H1 (cell line): ENCODE data around the gene GRID1. TPM values are rescaled to one million over a fixed set of nuclear protein-coding genes. Genes with fewer than 3 reads are reported as not detected.

Experiments
- CTCF ChIA-PET: fragments of 300-600 bp; sonication (Branson Sonifier 250); formaldehyde crosslinking; loops from one replicate; lab custom pipeline; 2021; ENCODE audit not compliant: partially characterized antibody; lab: Charles Lee
- POLR2A ChIA-PET: fragments of 300-600 bp; sonication (Branson Sonifier 250); formaldehyde crosslinking; loops from one replicate; lab custom pipeline; 2021; ENCODE audit warnings: inconsistent platforms; ENCODE audit not compliant: partially characterized antibody; lab: Charles Lee
- DNase-seq, 2 experiments: peaks; one replicate each; pipeline versions ENCODE4 v3.0.0 to v3.0.0-alpha.2; 2010 to 2022; ENCODE audit warnings: low spot score in 2 of 2, low read depth in 1 of 2, mixed read lengths in 1 of 2
- FAIRE-seq: peaks from 2 replicates; lab custom pipeline; 2011; peaks lifted over from hg19 to GRCh38; lab: Jason Lieb, UNC
- H2AFZ ChIP-seq: 2 replicates; pipeline ENCODE4 v1.8.1; 2012; ENCODE audit warnings: low read length, inconsistent platforms
- H2AK5ac ChIP-seq: 2 replicates; pipeline ENCODE4 v1.6.1; 2013; ENCODE audit warnings: low read depth, low read length
- H2BK120ac ChIP-seq: replicated peaks from 2 replicates; pipeline ENCODE3; 2013; ENCODE audit warnings: low read depth, low read length, inconsistent platforms
- H2BK12ac ChIP-seq: 2 replicates; pipeline ENCODE4 v1.6.1; 2013; ENCODE audit warnings: low read depth, low read length
- H2BK15ac ChIP-seq: 2 replicates; pipeline ENCODE4 v1.6.1; 2013; ENCODE audit warnings: low read length
- H2BK20ac ChIP-seq: 2 replicates; pipeline ENCODE4 v1.6.1; 2013; ENCODE audit warnings: low read length
- H2BK5ac ChIP-seq: 2 replicates; pipeline ENCODE4 v1.6.1; 2013; ENCODE audit warnings: low read depth, low read length
- H3K14ac ChIP-seq: 2 replicates; pipeline ENCODE4 v1.6.1; 2013; ENCODE audit warnings: inconsistent platforms; ENCODE audit not compliant: insufficient read length
- H3K18ac ChIP-seq: 2 replicates; pipeline ENCODE4 v1.6.1; 2013; ENCODE audit warnings: low read length; ENCODE audit errors: extremely low read depth
- H3K23ac ChIP-seq: 2 replicates; pipeline ENCODE4 v1.6.1; 2013; ENCODE audit warnings: inconsistent platforms; ENCODE audit not compliant: insufficient read length
- H3K23me2 ChIP-seq: 2 replicates; pipeline ENCODE4 v1.6.1; 2013; ENCODE audit warnings: low read depth, low read length
- H3K27ac ChIP-seq: 2 replicates; pipeline ENCODE4 v1.6.1; 2011; ENCODE audit warnings: low read depth, low read length, inconsistent platforms
- H3K27me3 ChIP-seq, 4 experiments: replicated peaks in 1 of 4; 1 replicate in 1 of 4; 2 replicates in 3 of 4; pipeline versions ENCODE4 v1.6.1 to v1.8.1; 2011 to 2013; ENCODE audit warnings: low read length in 3 of 4, mild to moderate bottlenecking in 3 of 4, inconsistent platforms in 2 of 4, mixed read lengths in 2 of 4, moderate library complexity in 1 of 4; ENCODE audit not compliant: control insufficient read depth in 3 of 4, insufficient read depth in 3 of 4; ENCODE audit errors: extremely low read depth in 1 of 4
- H3K36me3 ChIP-seq, 4 experiments: 2 replicates each; pipeline versions ENCODE4 v1.6.1 to v1.8.1; 2011 to 2013; ENCODE audit warnings: mild to moderate bottlenecking in 4 of 4, low read length in 3 of 4, moderate library complexity in 2 of 4, control low read depth in 1 of 4, inconsistent platforms in 1 of 4; ENCODE audit not compliant: insufficient read depth in 4 of 4, control insufficient read depth in 2 of 4
- H3K4ac ChIP-seq: replicated peaks from 2 replicates; pipeline ENCODE3; 2013; ENCODE audit warnings: low read length, low read depth, mixed read lengths, inconsistent platforms; ENCODE audit not compliant: insufficient read length
- H3K4me1 ChIP-seq, 4 experiments: replicated peaks in 1 of 4; 1 replicate in 1 of 4; 2 replicates in 3 of 4; pipeline versions ENCODE4 v1.6.1 to v1.8.1; 2011 to 2013; ENCODE audit warnings: low read length in 3 of 4, inconsistent platforms in 2 of 4, mixed read lengths in 1 of 4; ENCODE audit not compliant: insufficient read depth in 4 of 4, control insufficient read depth in 3 of 4
- H3K4me2 ChIP-seq, 2 experiments: 2 replicates each; pipeline versions ENCODE4 v1.6.1 to v1.8.1; 2011 to 2013; ENCODE audit warnings: low read depth in 2 of 2, low read length in 2 of 2, control low read depth in 1 of 2, inconsistent platforms in 1 of 2, mild to moderate bottlenecking in 1 of 2; ENCODE audit not compliant: insufficient read depth in 1 of 2
- H3K4me3 ChIP-seq, 4 experiments: fragments of 200-600, 300-600 bp in 1 of 4; sonication (generic), shearing (Covaris generic), sonication (Bioruptor Twin) in 1 of 4; 2 replicates each; pipeline versions ENCODE4 v1.5.1 to v1.8.1; 2011 to 2016; ENCODE audit warnings: low read length in 4 of 4, low read depth in 3 of 4, control low read depth in 2 of 4, inconsistent platforms in 2 of 4, mild to moderate bottlenecking in 2 of 4, mixed read lengths in 1 of 4, moderate library complexity in 1 of 4; ENCODE audit not compliant: insufficient read depth in 2 of 4; ENCODE audit errors: extremely low read depth in 1 of 4
- H3K56ac ChIP-seq: replicated peaks from 2 replicates; pipeline ENCODE3; 2013; ENCODE audit warnings: low read depth, mild to moderate bottlenecking, mixed read lengths, low read length, inconsistent platforms; ENCODE audit not compliant: insufficient read length
- H3K79me1 ChIP-seq: 2 replicates; pipeline ENCODE4 v1.6.1; 2013; ENCODE audit warnings: low read depth, low read length, control low read depth
- H3K79me2 ChIP-seq, 2 experiments: 2 replicates each; pipeline versions ENCODE4 v1.6.1 to v1.8.1; 2012 to 2013; ENCODE audit warnings: low read length in 2 of 2, mild to moderate bottlenecking in 2 of 2, inconsistent platforms in 1 of 2; ENCODE audit not compliant: insufficient read depth in 2 of 2, control insufficient read depth in 1 of 2
- H3K9ac ChIP-seq, 4 experiments: replicated peaks in 1 of 4; 1 replicate in 1 of 4; 2 replicates in 3 of 4; pipeline versions ENCODE4 v1.6.1 to v1.8.1; 2011 to 2013; ENCODE audit warnings: low read depth in 3 of 4, low read length in 3 of 4, control low read depth in 2 of 4, mild to moderate bottlenecking in 2 of 4, moderate library complexity in 2 of 4, inconsistent platforms in 1 of 4; ENCODE audit errors: extremely low read depth in 1 of 4
- H3K9me3 ChIP-seq, 2 experiments: 2 replicates each; pipeline versions ENCODE4 v1.6.1 to v1.8.1; 2012 to 2013; ENCODE audit warnings: mild to moderate bottlenecking in 2 of 2, moderate library complexity in 2 of 2, control low read depth in 1 of 2, inconsistent platforms in 1 of 2, low read depth in 1 of 2, low read length in 1 of 2, mixed read lengths in 1 of 2; ENCODE audit not compliant: insufficient read depth in 2 of 2
- H4K20me1 ChIP-seq, 2 experiments: replicated peaks in 1 of 2; 2 replicates each; pipeline versions ENCODE3 to v1.8.1; 2011 to 2013; ENCODE audit warnings: inconsistent platforms in 2 of 2, low read length in 2 of 2, mild to moderate bottlenecking in 1 of 2; ENCODE audit not compliant: insufficient read depth in 2 of 2, control insufficient read depth in 1 of 2
- H4K5ac ChIP-seq: 2 replicates; pipeline ENCODE4 v1.6.1; 2013; ENCODE audit warnings: low read length, low read depth, mixed read lengths, inconsistent platforms; ENCODE audit not compliant: insufficient read length
- H4K8ac ChIP-seq: 2 replicates; pipeline ENCODE4 v1.8.0; 2013; ENCODE audit warnings: mild to moderate bottlenecking, moderate library complexity, low read length, inconsistent platforms; ENCODE audit not compliant: insufficient read depth; ENCODE audit errors: extremely low read depth
- H4K91ac ChIP-seq: replicated peaks from 2 replicates; pipeline ENCODE3; 2013; ENCODE audit warnings: low read length, mixed read lengths, inconsistent platforms; ENCODE audit not compliant: insufficient read length
- CHD2 ChIP-seq: IDR thresholded peaks from 2 replicates; pipeline ENCODE4 v1.6.1; 2012; ENCODE audit warnings: low read length, improper control_type of control experiment
- FOSL1 ChIP-seq: IDR thresholded peaks from 2 replicates; pipeline ENCODE4 v1.6.1; 2011; ENCODE audit warnings: mild to moderate bottlenecking, low read depth, low read length, moderate library complexity; ENCODE audit not compliant: insufficient read depth
- NRF1 ChIP-seq: IDR thresholded peaks from 2 replicates; pipeline ENCODE4 v1.6.1; 2011; ENCODE audit warnings: mild to moderate bottlenecking, low read depth, low read length, improper control_type of control experiment
- TAF7 ChIP-seq: optimal IDR thresholded peaks from 2 replicates; pipeline ENCODE3; 2011; ENCODE audit warnings: low read depth, mild to moderate bottlenecking, inconsistent platforms, low read length, moderate library complexity, borderline replicate concordance
- TCF12 ChIP-seq: IDR thresholded peaks from 2 replicates; pipeline ENCODE4 v1.6.1; 2011; ENCODE audit warnings: low read depth, mild to moderate bottlenecking, low read length
- WGBS, 2 experiments: shearing (Covaris generic) in 1 of 2; methylation state at CpG; one replicate each; pipeline versions ENCODE4 v1.1.6 to v1.1.7; 2013 to 2015; ENCODE audit warnings: low lambda C conversion rate in 2 of 2, mixed read lengths in 2 of 2, inconsistent platforms in 1 of 2, low coverage in 1 of 2, missing lambda C conversion rate in 1 of 2; ENCODE audit not compliant: insufficient replicate concordance in 2 of 2, insufficient coverage in 1 of 2, insufficient read length in 1 of 2; ENCODE audit errors: extremely low coverage in 1 of 2, missing lambda C conversion rate in 1 of 2; 5-methylcytosine and 5-hydroxymethylcytosine counted together
- polyA plus RNA-seq, 7 experiments: library from polyadenylated mRNA; depleted of rRNA in 3 of 7; stranded (reverse) in 5 of 7; unstranded in 2 of 7; fragments of >200 nt in 5 of 7; fragments of 200-250 nt in 2 of 7; gene quantifications; 1 replicate in 5 of 7; 2 replicates in 1 of 7; 4 replicates in 1 of 7; pipeline versions ENCODE4 v1.2.1 to v1.2.3, GENCODE V29; 2011 to 2013; ENCODE audit warnings: missing spikeins in 2 of 7, mixed read lengths in 2 of 7
- total RNA-seq: library from RNA; stranded (reverse); fragmentation: NEBNext Ultra II Directional; extraction: Animal tissue kit (Norgen Biotek cat#: 25700); gene quantifications from 2 replicates; pipeline ENCODE4 v1.2.1, GENCODE V29; 2021
- TF ChIP-seq, protein P1 (sequence below): IDR thresholded peaks from 2 replicates; pipeline ENCODE4 v1.6.1; 2012; ENCODE audit warnings: low read length, inconsistent platforms

Gene GRID1
- total and polyA plus RNA-seq, 2 of the 8 experiments (the other 6 are each of a cell fraction or from before 2014, with no cell fraction given) = 0.22 to 0.30 TPM

DNA sequence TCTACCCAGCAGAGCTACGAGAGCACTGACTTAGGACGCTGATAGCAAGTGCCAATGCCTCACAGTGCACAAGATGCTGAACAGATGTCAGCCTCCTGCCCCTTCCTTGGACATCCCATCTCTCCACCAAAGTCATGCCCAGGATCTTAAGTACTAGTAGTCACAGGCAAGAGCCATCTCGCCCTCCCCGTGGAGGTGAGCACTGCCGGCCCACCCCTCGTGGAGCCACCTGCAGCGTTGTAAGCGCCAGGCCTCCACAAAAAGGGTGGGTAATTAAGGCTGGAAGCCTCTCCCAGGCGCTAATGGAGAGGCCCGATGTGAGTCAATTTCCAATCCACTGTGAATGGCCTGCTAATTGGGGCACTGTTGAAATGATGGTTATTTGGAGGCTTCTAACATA, 156.2 kb downstream of the GRID1 start:
- 89% methylated on average over 10 of the region's 10 CpGs; no CpG with 5 or more reads in 1 of the 2 experiments for WGBS, 2 experiments
- no peaks in the 10 kb centered on the region; the same call in 1 of the 2 replicates for H3K79me1 ChIP-seq
- no peak overlapping the region for H3K14ac ChIP-seq
- H2BK5ac ChIP-seq = no peak overlapping the region
- no peaks in the 10 kb centered on the region for H3K9me3 ChIP-seq
- POLR2A ChIA-PET = no interaction called here
- H2BK15ac ChIP-seq = no peak overlapping the region
- TF ChIP-seq CHD2 (no peak), TCF12 (no peak), FOSL1 (no peak), TAF7 (no peak), NRF1 (no peak)
- TF ChIP-seq, protein P1, sequence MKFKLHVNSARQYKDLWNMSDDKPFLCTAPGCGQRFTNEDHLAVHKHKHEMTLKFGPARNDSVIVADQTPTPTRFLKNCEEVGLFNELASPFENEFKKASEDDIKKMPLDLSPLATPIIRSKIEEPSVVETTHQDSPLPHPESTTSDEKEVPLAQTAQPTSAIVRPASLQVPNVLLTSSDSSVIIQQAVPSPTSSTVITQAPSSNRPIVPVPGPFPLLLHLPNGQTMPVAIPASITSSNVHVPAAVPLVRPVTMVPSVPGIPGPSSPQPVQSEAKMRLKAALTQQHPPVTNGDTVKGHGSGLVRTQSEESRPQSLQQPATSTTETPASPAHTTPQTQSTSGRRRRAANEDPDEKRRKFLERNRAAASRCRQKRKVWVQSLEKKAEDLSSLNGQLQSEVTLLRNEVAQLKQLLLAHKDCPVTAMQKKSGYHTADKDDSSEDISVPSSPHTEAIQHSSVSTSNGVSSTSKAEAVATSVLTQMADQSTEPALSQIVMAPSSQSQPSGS = no peak
- no peaks in the 10 kb centered on the region for H3K4me1 ChIP-seq
- H3K4ac ChIP-seq = no peak overlapping the region
- H4K5ac ChIP-seq = no peak overlapping the region
- H3K23ac ChIP-seq = no peak overlapping the region
- CTCF ChIA-PET = interaction anchor here (1.1 to 1.4 kb wide), 3 partner anchors 8 to 79 kb away, joined by 3 to 4 read pairs (median 3); no protein-coding TSS in a partner anchor
- H3K79me2 ChIP-seq = no peaks in the 10 kb centered on the region
- H2BK120ac ChIP-seq = no peak overlapping the region
- H3K23me2 ChIP-seq = no peaks in the 10 kb centered on the region
- no peak overlapping the region for H3K4me3 ChIP-seq
- no peak for DNase-seq
- H4K8ac ChIP-seq = no peak overlapping the region
- no peak overlapping the region for H4K91ac ChIP-seq
- H3K18ac ChIP-seq = no peak overlapping the region
- no peak overlapping the region for H3K4me2 ChIP-seq
- H4K20me1 ChIP-seq = no peaks in the 10 kb centered on the region
- H2BK12ac ChIP-seq = no peak overlapping the region
- no peak for FAIRE-seq
- no peak overlapping the region for H2BK20ac ChIP-seq
- H2AFZ ChIP-seq = no peak overlapping the region
- H3K9ac ChIP-seq = no peak overlapping the region
- H2AK5ac ChIP-seq = no peak overlapping the region
- H3K36me3 ChIP-seq = no peaks in the 10 kb centered on the region
- H3K27me3 ChIP-seq = no peaks in the 10 kb centered on the region
- H3K56ac ChIP-seq = no peak overlapping the region
- no peak overlapping the region for H3K27ac ChIP-seq
